ENCODE measurements around the gene NRG3. TPM values are rescaled to one million over a fixed set of nuclear protein-coding genes. Genes with fewer than 3 reads are reported as not detected.

NRG3 gene
- total RNA-seq, 1 donor from 2014 or later: 6.1 TPM

GRCh38 chr10:82883603-82884002 is 1008.6 kb downstream of the NRG3 start:
- no peak for TF ChIP-seq CTCF (conservative IDR thresholded peaks at IDR 0.05)
- no peaks in the 10 kb centered on the region for H3K4me1 Mint-ChIP-seq (ENCODE audit: unreplicated experiment)
- no peaks in the 10 kb centered on the region for H3K9me3 Mint-ChIP-seq
- no peak overlapping the region for H3K27ac Mint-ChIP-seq
- no peak overlapping the region for H3K4me3 Mint-ChIP-seq
- no peaks in the 10 kb centered on the region for H3K36me3 Mint-ChIP-seq
- no peak for DNase-seq (ENCODE audit: extremely low spot score, unreplicated experiment)
- H3K27me3 Mint-ChIP-seq: peaks cover under 1% of the 10 kb centered on the region

- Mint-ChIP-seq H3K4me1 (ENCODE audit: unreplicated experiment) (no peaks in the 10 kb centered on the region), H3K27me3 (peaks cover 4% of the 10 kb centered on the region), H3K36me3 (no peaks in the 10 kb centered on the region), H3K9me3 (no peaks in the 10 kb centered on the region), H3K4me3 (no peak overlapping the region), H3K27ac (no peak overlapping the region)
- TF ChIP-seq CTCF (conservative IDR thresholded peaks at IDR 0.05): no peak
- DNase-seq (ENCODE audit: extremely low spot score, unreplicated experiment): no peak
Observed at GRCh38 chr10:82887488-82887887, 1012.5 kb downstream of the NRG3 start.

- TF ChIP-seq CTCF (conservative IDR thresholded peaks at IDR 0.05): no peak
- Mint-ChIP-seq H3K27me3 (peaks cover 4% of the 10 kb centered on the region), H3K36me3 (no peaks in the 10 kb centered on the region), H3K4me1 (ENCODE audit: unreplicated experiment) (no peaks in the 10 kb centered on the region), H3K4me3 (no peak overlapping the region), H3K27ac (no peak overlapping the region), H3K9me3 (no peaks in the 10 kb centered on the region)
- no peak for DNase-seq (ENCODE audit: extremely low spot score, unreplicated experiment)
Observed at GRCh38 chr10:82888809-82889455, 1013.9 kb downstream of the NRG3 start.

- H3K9me3 Mint-ChIP-seq: no peaks in the 10 kb centered on the region
- no peak for TF ChIP-seq CTCF (conservative IDR thresholded peaks at IDR 0.05)
- H3K4me3 Mint-ChIP-seq: no peak overlapping the region
- no peak for DNase-seq (ENCODE audit: extremely low spot score, unreplicated experiment)
- peaks cover 4% of the 10 kb centered on the region for H3K27me3 Mint-ChIP-seq
- H3K27ac Mint-ChIP-seq: no peak overlapping the region
- H3K4me1 Mint-ChIP-seq (ENCODE audit: unreplicated experiment): no peaks in the 10 kb centered on the region
- no peaks in the 10 kb centered on the region for H3K36me3 Mint-ChIP-seq
Observed at GRCh38 chr10:82889728-82890127, 1014.7 kb downstream of the NRG3 start.

GRCh38 chr10:82890573-82890972 is 1015.6 kb downstream of the NRG3 start:
- no peaks in the 10 kb centered on the region for H3K4me1 Mint-ChIP-seq (ENCODE audit: unreplicated experiment)

More at GRCh38 chr10:82890573-82890972, 1015.6 kb downstream of the NRG3 start:
- Mint-ChIP-seq H3K27me3 (peaks cover 4% of the 10 kb centered on the region), H3K36me3 (no peaks in the 10 kb centered on the region), H3K4me3 (no peak overlapping the region), H3K27ac (no peak overlapping the region), H3K9me3 (no peaks in the 10 kb centered on the region)
- no peak for DNase-seq (ENCODE audit: extremely low spot score, unreplicated experiment)
- TF ChIP-seq CTCF (conservative IDR thresholded peaks at IDR 0.05): no peak

Measured in type B pancreatic cell (in vitro differentiated cells).